NCI-H2196 treated with DMSO at 0.1 percent for 48 hours (cell line): ENCODE results near the gene MRPS18B.
A peak's percentile ranks its signal among the peaks of the same experiment; 100 is the strongest.
"Not testable (repeated sequence)": the region's sequence is repeated elsewhere in the genome, so short reads cannot be mapped to it uniquely, and the experiment has no call there.

Source experiments
- DNase-seq: peaks from one replicate; lab custom pipeline; 2025; ENCODE audit not compliant: unreplicated experiment; lab: John Stamatoyannopoulos, UW

The MRPS18B gene

DNA sequence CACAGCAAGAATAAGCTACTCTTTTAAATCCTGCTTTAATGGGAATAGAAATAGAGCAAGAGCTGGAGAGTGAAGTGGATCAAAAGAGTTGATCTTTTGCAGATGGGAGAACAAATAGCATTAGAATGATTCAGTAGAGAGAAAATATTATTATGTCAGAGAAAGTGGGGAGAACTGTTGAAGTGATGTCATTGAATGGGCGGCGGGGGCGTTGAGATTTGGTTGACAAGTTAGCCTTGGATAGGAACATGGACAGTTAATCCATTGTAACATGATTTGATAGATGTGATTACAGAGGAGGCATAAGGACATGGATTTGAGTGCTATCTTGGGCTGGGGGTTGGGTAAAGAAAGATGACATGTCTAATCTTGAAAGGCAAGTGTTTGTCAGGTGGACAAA, 18.2 kb downstream of the MRPS18B start:
- no peak for DNase-seq

DNA sequence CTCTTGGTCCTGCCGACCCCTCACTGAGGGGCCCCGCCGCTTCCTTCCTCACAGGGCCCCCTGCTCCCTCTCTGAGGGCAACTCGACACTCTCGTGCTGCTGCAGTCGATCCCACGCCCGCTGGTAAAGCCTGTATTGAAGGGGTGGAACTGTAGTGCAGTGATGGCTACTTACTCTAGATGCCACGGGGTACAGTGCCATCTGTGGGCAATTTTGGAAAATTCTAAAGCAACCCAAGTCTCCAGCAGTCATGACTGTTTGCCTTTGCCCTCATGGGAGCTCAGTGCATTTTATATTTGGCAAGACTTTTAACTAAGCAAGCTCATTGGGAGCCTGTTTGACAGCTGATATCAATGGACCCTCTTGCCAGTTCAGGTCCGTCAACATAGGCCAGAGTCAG, 22.8 kb downstream of the MRPS18B start:
- no peak for DNase-seq

DNA sequence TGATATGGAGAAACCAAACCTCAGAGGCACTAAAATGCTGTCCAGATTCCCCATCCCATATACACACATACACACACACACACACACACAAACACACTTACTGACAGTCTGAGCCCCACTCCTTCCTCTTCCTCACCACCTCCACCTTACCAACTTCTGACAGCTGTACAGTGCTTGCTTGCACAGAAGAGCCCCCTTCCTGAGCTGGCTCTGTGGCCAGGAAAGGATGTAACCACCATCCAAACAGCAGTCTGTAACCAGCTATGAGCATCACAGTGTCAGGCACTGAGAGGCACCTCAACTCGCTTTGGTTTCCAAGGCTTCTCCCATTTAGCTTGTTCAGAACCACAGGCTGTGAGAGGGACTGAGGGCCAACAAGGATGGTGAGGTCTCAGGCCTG, 23.4 kb downstream of the MRPS18B start:
- DNase-seq, result no peak

DNA sequence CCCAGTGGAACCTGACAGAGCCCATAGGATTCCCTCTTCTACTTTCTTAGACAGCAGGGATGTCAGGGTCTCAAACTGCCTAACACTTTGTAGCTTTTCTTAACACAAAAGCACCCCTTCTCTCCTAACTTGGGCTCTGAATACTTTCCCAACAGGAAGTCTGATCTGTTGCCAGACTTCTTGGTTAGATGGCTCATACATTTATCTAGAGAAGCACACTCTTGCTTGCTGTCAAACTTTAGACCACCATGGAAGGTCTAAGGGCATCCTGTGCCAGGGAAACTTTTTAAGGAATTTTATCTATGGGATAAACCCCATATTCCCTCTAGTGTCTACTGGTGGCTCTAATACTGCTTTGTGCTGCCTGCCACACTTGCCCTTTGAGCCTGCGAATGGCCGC, 26.0 kb downstream of the MRPS18B start:
- no peak for DNase-seq

DNA sequence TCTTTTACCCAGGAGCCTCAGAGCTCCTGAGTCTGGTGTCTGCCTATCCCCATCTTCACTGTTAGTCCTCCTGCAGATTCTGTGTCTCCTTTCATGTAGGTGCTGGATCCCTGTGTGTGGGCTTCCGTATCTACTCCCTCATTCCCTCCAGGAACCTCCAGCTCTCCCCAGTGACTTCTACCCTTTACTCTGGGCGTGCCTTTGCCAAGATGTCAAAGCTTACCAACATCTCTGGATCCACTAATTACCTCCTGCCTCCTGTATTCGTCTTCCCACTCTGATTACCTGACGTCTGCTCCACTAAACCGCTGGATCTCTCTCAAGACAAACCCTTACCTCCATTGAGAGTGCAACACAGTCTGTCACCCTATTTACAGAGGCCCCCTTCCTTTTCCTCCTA, 27.1 kb downstream of the MRPS18B start:
- no peak for DNase-seq

DNA sequence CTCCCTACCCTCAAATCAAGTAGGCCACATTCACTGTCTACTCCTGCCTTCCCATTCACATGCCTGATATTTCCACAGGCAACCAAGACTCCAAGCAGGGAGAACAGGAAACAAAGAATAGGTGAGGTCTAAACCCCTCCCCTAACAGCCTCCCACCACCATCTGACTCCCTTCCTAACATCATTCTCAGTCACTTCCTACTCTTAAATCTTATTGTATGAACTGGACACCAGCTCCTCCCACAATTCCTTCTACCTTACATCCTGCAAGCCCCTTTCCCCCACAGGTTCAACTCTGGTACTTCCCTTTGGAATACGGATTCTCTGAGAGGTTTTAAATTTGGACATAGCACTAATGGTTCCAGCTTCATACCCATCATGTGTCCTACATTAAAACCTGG, 28.3 kb downstream of the MRPS18B start:
- no peak for DNase-seq

DNA sequence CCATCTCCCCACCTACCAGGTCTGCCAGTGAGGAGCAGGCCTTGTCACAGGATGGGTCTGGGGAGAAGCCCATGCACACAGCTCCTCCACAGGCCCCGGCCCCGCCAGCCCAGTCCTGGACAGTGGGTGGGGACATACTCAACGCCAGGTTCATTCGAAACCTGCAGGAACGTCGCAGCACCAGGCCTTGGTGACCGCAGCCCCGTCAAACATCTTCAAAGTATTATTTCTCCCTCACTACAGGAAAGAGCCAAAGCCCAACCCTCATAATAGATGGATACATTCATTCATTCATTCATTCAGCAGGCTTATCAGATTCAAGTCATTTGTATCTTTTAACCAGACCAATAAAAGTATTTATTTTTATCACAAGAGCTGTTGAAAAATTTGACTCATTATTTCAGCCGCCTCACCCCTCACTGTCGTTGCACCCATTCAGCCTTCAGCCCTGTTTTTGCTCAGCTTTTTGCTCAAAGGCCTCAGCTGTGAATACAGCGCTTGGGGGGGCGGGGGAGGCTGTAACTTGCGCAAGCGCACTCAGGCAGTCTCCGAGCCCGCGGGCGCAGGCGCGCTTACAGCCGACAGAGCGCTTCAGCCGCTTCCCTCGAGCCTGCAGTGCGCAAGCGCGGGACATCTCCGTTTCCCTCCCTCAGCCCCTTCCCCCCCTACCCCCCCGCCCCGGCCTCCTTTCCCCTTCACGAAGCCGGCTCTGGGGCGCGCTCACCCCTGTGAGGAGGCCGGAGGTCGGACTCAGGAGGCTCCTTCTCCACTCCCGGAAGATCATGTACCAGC, 29.0 kb downstream of the MRPS18B start, which contains the start of gene C6orf136:
Gene C6orf136, plus strand, starts transcription at position 684 of the 792 bp plus-strand sequence. Its CDS starts 99 bp downstream, at position 783.
- peak; percentile 93 for DNase-seq

DNA sequence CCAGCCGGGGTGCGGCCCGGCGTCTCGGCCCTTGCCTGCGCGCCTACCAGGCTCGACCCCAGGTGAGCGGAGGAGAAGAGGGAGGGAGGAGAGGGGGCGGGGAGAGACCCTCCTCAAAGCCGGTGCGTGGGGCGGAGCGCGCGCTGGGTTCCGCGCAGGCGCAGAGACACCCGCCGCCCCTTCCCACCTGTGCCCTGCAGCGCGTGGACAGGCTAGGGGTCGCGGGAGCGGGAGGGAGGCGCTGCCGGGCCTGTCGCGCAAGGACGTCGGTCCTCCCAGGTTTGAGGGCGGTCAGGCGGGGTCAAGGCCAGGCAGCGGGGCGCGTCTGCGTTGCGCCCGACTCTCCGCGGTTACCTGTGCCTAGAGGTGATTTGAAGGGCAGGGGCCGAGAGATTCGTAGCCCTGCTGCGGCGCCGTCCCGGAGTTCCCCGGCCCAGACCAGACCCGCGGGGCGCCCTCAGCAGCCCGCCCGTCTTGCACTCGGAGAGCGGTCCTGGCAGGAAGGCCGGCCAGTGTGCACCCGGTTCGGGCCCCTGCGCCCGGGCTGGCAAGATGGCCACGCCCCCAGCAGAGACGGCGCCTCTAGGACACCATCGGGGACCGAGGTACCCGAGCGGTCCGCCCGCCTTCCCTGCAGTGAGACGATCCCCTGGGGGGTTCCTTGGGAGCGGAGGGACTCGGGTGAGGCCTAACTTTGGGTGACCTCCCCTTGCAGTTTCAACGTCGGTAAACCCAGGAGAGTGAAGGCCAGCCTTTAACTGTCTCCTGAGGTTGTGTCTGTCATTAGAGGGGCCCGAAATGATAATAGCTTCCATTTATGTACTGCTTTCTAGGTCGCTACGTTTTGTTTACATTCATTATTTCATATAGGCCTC, 29.8 kb downstream of the MRPS18B start:
- DNase-seq, result peak; percentile 67

DNA sequence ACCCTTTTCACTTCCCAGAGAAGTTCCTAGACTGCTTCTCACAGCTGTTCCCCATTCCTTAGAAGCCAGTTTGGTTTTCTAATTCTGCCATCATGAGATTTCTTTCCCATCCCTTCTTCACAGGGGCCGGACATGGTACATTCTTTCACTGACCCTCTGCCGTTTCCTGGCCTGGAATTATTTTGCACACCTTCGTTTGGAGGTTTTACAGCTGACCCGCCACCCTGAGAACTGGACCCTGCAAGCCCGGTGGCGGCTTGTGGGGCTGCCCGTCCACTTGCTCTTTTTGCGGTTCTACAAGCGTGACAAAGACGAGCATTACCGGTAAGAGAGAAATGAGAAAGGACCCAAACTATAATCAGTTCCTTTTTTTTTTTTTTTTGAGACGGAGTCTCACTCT, 33.5 kb downstream of the MRPS18B start:
- DNase-seq, result no peak

DNA sequence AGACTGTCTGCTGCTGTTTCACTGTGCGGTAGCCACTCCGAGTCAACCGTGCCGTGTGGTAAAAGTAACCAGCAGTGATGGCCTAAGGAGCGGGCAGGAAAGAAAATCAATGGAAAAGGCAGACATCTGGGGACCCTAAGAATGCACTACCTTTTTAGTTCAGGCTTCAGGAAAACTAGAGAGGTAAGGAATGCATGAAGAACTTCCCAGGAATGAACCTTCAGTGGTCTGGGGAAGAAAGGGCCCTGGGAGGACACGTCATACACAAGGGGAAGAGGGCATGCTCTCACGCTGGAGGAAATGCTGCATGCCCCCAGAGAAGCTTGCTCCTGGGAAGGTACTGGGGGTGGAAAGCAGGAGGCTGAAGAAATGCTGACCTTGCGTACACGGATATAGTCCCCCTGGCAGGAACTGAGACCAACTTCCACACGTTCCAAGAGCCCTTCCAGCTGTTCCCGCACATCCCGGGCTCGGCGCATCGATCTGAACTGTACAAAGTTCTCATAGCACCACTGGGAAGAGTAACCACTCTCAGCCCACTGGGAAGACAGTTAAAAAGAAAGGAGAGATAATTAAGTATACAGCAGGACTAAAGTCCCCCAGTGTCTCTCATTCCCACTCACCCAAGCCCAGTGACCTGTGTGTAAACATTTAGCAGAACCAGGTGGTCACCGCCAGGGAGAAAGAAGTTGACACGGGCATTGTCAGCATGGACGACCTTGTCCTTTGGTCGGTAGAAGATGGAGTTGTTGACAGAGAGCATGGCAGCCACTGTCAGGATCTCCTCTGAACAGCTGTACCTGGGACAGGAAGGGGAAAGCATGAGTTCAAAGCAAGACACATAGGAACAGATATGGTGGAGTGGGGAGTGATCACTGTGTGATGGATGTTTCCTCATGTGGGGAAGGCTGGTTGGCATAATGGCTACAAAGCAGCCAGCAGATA, 37.4 kb downstream of the MRPS18B start:
- DNase-seq, result no peak

DNA sequence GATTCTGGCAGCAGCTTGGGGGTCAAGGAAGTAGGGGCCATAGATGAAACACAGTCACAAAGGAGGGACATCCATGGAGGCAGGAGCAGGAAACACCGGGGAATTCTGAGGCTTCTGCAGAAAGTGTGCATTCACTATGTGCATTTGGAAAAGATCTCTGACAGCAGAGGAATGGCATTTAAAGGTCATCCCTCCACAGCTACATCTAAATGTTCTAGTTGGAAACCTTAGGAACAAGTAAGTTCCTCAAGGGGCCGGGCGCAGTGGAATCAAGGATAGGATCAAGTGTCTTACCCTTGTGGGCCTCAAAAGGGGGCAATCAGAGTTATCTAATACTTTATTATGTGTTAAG, 38.1 kb downstream of the MRPS18B start:
- DNase-seq, result no peak

DNA sequence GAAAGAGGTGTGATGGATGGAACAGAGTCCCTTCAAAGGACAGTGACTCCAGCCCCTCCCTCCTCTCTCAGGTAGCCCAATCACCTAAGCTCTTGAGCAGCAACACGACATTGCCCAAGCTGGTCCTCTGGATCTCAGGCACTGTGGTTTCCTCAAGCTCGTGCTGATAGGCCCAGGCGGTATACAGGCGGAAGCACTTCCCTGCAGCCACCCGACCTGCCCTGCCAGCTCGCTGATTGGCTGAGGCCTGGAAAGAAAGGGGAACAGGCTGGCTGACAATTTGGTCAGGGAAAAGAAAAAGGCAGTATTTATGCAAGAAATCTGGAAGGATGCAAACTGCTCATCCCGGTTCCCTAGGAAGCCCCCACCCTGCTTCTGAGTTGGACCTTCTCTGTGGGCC, 38.9 kb downstream of the MRPS18B start:
- DNase-seq, result no peak

DNA sequence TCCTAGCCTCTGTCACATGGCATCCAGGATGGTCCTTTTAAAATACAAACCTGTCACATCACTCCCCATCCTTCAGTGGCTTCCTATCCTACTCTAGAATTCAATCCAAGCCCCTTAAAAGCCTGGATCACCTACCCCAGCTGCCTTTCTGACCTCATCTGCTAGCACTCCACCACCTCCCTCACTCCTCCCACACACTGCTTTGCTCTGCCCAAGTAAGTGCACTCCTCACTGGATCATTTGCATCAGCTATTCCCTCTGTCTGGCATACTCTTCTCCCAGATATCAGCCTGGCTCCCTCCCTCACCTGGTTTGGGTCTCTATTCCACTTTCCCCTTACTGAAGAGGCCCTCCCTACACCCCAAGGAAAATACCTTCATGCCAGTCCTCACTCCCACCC, 39.8 kb downstream of the MRPS18B start:
- no peak for DNase-seq

DNA sequence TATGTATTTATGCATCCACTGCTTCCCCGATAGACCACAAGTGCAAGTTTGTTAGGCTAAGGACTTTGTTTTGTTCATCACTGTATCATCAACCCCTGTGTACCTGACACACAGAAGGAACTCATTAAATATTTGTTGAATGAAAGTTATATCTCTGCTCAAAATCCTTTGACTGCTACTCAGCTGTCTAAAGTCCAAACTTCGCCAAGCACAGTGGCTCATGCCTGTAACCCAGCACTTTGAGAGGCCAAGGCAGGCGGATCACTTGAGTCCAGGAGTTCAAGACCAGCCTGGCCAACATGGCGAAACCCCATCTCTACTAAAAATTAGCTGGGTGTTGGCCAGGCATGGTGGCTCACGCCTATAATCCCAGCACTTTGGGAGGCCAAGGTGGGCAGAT, 40.3 kb downstream of the MRPS18B start:
- DNase-seq, result not testable (repeated sequence)

DNA sequence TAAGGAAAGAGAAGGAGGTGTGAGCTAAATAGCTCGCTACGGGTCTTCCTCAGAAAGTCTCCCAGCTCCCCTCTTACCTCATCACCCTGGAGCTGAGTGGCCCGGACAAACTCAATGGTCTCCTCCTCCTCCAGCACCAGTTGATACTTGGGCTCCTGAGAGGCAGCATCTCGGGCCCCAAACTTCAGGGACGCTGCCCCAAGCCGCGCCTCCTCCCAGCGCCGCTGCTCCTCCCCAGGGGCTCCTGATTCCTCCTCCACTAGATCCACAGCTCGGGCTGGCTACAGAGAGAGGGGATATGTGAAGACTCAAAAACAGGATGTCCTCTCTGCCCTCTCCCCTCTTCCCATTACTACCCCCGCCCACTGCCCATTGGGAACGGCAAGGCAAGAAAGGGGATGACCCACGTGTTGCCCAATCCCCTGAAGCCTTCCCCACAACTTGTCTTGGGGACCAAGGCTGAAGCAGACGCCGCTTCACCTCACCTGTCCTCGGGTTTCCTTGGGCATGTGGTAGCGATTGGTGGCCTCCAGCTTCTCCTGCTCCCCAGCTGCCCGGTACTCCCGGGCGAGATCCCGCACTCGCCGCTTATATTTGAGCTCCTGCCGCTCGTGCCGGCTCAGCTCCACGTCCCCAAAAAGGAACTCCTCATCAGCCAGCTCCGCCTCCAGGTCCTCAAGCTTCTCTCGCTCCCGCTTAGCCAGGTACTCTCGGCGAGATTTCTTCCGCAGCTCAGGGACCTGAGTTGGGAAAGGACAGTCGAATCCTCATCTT, 47.5 kb downstream of the MRPS18B start:
- DNase-seq, result no peak

DNA sequence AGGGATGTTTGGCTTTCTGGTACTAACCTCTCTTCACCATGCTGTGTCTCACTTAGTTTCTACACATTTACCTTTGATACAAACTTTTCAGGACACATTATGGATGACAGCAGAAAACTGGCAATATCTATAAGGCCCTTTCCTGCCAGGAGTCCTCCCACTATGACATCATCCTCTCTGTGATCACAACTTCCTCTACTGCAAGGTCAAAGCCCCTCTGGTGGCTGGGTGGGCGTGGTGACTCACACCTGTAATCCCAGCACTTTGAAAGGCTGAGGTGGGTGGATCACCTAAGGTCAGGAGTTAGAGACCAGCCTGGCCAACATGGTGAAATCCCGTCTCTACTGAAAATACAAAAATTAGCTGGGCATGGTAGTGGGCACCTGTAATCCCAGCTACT, 48.7 kb downstream of the MRPS18B start:
- DNase-seq, result not testable (repeated sequence)

DNA sequence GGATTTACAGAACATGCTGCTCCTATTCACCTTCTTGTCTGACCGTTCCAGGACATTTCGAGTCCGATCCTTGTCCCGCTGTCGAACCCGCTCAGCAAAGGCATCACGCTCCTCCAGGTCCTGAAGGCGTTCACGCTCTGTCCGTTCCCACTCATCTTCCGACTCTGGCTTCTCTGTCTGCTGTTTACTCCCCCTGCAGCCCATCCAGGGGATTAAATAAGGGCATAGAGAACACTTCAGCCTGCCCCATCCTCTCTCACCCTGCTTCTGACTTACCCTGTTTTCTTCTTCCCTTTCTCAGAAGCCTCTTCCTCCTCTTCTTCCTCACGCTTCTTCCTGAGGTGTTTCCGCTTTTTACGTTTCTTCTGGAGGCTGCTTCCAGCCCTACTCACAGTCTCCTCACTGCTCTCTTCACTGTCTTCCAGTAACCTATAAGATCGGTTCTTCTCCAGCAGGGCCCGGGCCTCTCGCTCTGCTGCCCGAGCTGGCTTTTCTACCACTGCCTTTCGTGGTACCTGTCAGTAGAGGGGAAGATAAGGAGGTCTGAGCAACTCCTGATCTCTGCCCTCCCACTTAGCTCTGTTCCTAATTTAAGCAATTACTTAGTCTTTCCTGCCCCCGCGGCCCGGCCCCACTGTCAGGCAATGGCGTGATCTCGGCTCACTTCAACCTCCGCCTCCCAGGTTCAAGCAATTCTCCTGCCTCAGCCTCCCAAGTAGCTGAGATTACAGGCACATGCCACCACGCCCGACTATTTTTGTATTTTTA, 53.3 kb downstream of the MRPS18B start:
- no peak for DNase-seq

DNA sequence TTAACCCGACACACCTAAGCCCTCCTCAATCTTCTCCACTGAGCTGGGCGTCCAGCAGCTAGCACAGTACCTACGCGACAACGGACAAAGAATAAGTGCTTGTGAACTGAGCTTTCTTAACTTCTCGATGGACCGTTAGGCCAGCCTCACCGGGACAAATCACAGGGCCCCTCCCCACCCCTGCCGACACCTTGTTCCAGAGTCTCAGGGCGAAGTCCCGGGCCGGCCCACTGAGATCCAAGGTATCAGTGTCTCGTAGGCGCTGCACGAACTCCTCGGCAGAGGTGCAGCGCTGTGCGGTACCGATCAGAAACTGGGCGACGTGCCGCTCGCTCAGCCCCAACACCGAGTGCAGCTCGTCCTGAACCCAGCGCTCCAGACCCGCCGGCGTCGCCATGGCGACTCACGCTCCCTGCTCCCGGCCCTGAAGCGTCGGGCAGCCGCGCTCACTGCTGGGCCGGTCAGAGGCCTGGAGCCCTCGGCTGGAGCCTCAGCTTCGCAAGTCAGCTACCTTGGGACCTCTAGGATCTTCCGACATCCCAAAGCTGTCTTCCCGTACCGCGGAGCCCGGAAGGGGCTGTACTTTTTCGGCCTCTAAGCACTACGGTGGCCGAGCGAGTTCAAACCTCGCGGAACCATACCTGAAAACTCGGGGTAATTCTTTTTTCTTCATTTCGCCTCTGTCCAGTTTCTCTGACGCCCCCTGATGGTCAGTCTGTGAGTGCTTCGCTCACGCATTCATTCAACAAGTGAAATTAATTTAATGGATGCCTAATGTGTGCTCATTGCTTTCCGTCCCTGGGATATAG, 55.0 kb downstream of the MRPS18B start, which contains the start of gene DHX16:
Gene DHX16, minus strand, starts transcription at position 562 of the 809 bp plus-strand sequence. Its CDS starts 165 bp downstream, at position 397.
- DNase-seq, result peak; percentile 85
